Measurements from ENCODE around the gene SUPT4H1.

SUPT4H1 gene

GRCh38 chr17:58380207-58381123 is 28.5 kb upstream of the SUPT4H1 start:
- DNase-seq = no peak

- no peak for DNase-seq
These were observed 27.5 kb upstream of the SUPT4H1 start for GRCh38 chr17:58379511-58379824.

GRCh38 chr17:58378733-58379510 is 26.9 kb upstream of the SUPT4H1 start:
- DNase-seq = no peak

- no peak for DNase-seq
These were observed 25.7 kb upstream of the SUPT4H1 start for GRCh38 chr17:58377661-58378060.

GRCh38 chr17:58377093-58377601 is 25.1 kb upstream of the SUPT4H1 start:
- DNase-seq = no peak

GRCh38 chr17:58376472-58377000 is 24.5 kb upstream of the SUPT4H1 start:
- no peak for DNase-seq

GRCh38 chr17:58375811-58376210 is 23.8 kb upstream of the SUPT4H1 start:
- DNase-seq = no peak

- no peak for DNase-seq
These were observed 23.3 kb upstream of the SUPT4H1 start for GRCh38 chr17:58375256-58375655.

GRCh38 chr17:58373923-58374322 is 21.9 kb upstream of the SUPT4H1 start:
- DNase-seq = no peak

GRCh38 chr17:58373003-58373402 is 21.0 kb upstream of the SUPT4H1 start:
- no peak for DNase-seq

GRCh38 chr17:58371300-58371950 is 19.4 kb upstream of the SUPT4H1 start:
- DNase-seq = no peak

GRCh38 chr17:58370716-58371115 is 18.7 kb upstream of the SUPT4H1 start:
- DNase-seq = no peak

- no peak for DNase-seq
These were observed 18.3 kb upstream of the SUPT4H1 start for GRCh38 chr17:58370309-58370708.

- no peak for DNase-seq
These were observed 17.4 kb upstream of the SUPT4H1 start for GRCh38 chr17:58369214-58370031.

- no peak for DNase-seq
These were observed 16.8 kb upstream of the SUPT4H1 start for GRCh38 chr17:58368860-58369213.

GRCh38 chr17:58367461-58367860 is 15.5 kb upstream of the SUPT4H1 start:
- no peak for DNase-seq

GRCh38 chr17:58365980-58366595 is 14.1 kb upstream of the SUPT4H1 start:
- no peak for DNase-seq

- DNase-seq = no peak
These were observed 13.4 kb upstream of the SUPT4H1 start for GRCh38 chr17:58365185-58365979.

- no peak for DNase-seq
These were observed 12.4 kb upstream of the SUPT4H1 start for GRCh38 chr17:58364270-58364942.

- DNase-seq = no peak
These were observed 11.6 kb upstream of the SUPT4H1 start for GRCh38 chr17:58363457-58364185.
